ENCODE results near the gene PRSS2.
"Not testable (repeated sequence)": the region's sequence is repeated elsewhere in the genome, so short reads cannot be mapped to it uniquely, and the experiment has no call there.

- not testable (repeated sequence) for TF ChIP-seq CTCF (IDR thresholded peaks at IDR 0.05 in 2 of 3, conservative IDR thresholded peaks at IDR 0.05 in 1 of 3; ENCODE audit: insufficient read depth in 2 of 3, low read depth in 1 of 3, low read length in 3 of 3); ARNT (IDR thresholded peaks at IDR 0.05); STAG1 (CRISPR knock-in tag; IDR thresholded peaks at IDR 0.05; ENCODE audit: borderline replicate concordance); PRDM10 (IDR thresholded peaks at IDR 0.05; ENCODE audit: partially characterized antibody); SP1 (CRISPR knock-in tag; IDR thresholded peaks at IDR 0.05); SMARCA4 (IDR thresholded peaks at IDR 0.05); ARID1B (IDR thresholded peaks at IDR 0.05); MYBL2 (IDR thresholded peaks at IDR 0.05; ENCODE audit: low read depth); MYBL2 (CRISPR knock-in tag; IDR thresholded peaks at IDR 0.05; ENCODE audit: borderline replicate concordance); SMC3 (conservative IDR thresholded peaks at IDR 0.05; ENCODE audit: insufficient read depth, low read depth, low read length); EP300 (IDR thresholded peaks at IDR 0.05; ENCODE audit: low read length); DPF2 (IDR thresholded peaks at IDR 0.05)
- TF ChIP-seq, protein P1, sequence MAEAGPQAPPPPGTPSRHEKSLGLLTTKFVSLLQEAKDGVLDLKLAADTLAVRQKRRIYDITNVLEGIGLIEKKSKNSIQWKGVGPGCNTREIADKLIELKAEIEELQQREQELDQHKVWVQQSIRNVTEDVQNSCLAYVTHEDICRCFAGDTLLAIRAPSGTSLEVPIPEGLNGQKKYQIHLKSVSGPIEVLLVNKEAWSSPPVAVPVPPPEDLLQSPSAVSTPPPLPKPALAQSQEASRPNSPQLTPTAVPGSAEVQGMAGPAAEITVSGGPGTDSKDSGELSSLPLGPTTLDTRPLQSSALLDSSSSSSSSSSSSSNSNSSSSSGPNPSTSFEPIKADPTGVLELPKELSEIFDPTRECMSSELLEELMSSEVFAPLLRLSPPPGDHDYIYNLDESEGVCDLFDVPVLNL (CRISPR knock-in tag; IDR thresholded peaks at IDR 0.05; ENCODE audit: low read depth) = not testable (repeated sequence)
These were observed 16.8 kb upstream of the PRSS2 start for GRCh38 chr7:142753925-142754491.

Measured in K562 (cell line).